Stimulated activated CD4-positive, alpha-beta T cell treated with anti-CD3 and anti-CD28 coated beads, Interleukin-12 subunit alpha, Interleukin-12 subunit beta, amount 100 ng/mL, for 4 hours (primary cell): ENCODE results near the gene LRRC15.

Experiments
- DNase-seq: peaks from one replicate; pipeline ENCODE4 v3.0.0-alpha.2; 2020

The LRRC15 gene

GRCh38 chr3:194313560-194314387 lies 55.8 kb downstream of the LRRC15 start:
- no peak for DNase-seq

DNA sequence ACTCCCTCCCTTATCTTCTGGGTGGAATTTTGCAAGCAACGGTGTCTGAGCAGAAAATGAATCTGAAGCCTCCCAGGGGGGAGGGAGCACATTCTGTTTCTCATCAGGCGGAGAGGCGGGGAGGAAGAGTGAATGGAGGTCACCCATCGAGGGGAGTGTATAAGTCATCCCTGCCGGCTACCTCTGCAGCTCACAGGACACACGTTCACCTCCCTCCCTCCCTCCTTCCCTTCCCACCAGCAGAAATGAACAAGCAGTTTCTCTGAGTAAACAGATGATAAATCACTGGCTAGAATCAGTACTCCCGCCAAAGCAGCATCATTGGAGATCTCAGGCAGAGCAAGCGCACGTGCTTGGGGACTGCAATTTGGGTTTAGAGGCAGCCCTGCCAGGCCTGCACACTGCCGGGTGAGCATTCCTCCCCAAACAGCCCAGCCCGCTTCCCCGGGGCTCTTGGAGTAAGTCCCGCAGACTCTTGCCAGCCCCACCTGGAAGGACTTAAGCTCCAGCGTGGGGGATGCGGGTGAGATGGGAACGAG lies 56.7 kb downstream of the LRRC15 start:
- DNase-seq = no peak

GRCh38 chr3:194312186-194312742 lies 57.3 kb downstream of the LRRC15 start:
- DNase-seq = no peak

- DNase-seq = no peak
Measured at GRCh38 chr3:194311000-194311399, 58.5 kb downstream of the LRRC15 start.

GRCh38 chr3:194310060-194310835 lies 59.3 kb downstream of the LRRC15 start:
- DNase-seq = no peak

DNA sequence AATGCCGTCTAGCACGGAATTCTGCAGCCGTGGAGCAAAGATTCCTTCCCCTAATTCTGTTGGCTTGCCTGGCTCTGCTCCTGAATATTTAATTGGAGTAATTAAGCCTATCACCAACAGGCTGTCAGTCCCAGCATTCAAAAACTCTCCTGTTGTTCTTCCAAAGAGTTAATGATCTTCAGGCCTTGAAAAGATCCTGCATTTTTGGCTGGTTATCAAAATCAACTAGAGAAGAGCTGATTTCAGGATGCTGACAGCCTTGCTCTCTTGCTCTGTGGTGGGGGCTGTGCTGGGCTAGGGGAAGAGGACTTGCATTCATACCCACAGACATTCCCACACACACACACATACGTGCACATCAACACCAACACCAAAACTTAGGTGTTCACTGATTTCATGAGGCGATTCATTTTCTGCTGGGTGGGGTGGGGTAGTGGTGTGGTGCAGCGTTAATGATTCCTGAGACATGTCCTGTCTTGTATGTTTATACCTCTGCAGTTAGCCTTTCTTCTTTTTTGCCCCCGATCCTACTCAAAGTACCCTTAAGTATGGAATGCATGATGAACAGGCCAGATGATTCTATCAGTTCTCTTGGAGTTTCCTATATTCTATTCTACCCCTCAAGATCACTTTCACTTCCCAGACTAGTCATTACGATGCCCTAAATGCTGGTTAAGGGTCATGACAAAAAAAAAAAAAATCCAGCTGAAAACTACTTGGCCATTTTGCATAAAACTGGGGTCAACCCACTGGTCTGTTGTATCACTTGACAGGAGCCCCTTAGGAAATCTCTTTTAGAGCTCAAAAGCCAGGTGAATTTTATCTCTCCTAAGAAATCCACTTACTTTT lies 60.7 kb downstream of the LRRC15 start:
- DNase-seq = no peak

GRCh38 chr3:194307849-194308248 lies 61.7 kb downstream of the LRRC15 start:
- no peak for DNase-seq

DNA sequence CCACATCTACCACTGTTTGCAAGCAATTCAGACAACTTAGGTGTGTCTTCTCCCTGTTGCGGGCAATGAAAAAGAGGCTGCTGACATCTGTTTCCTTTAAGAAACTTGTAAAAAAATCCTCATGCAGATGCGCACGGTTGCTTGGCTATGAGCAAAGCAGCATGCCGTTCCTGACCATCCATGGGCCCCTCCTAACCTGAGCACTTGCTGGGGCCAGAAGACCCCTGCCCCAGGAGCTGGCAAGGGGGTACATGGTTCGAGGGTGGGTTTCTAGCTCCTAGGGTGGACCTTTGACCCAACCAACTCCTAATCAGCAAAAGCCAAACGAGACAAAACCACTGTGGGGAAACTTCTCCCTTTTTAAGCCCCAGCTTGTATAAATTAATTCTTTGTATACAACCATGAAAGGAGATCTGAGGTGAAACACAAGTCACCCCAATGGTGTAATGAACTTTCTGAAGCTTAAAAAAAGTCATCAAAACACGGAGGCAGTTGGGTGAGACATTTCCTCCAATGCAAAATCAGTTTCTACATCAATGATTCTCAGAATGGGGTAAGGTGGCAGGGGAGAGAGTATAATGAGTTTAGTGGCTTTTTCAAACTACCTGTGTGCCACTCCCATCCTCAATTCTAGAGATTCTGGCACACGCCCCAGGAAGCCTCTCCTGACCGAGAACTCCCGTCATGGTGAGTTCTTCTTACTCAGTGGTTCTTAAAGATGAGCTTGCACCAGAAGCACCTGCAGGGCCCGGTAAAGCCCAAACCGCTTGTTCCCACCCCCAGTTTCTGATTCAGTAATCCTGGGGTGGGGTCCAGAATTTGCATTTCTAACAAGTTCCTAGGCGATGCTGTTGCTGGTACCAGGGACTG lies 62.5 kb downstream of the LRRC15 start:
- DNase-seq = no peak

- no peak for DNase-seq
Measured at GRCh38 chr3:194306109-194306686, 63.3 kb downstream of the LRRC15 start.

DNA sequence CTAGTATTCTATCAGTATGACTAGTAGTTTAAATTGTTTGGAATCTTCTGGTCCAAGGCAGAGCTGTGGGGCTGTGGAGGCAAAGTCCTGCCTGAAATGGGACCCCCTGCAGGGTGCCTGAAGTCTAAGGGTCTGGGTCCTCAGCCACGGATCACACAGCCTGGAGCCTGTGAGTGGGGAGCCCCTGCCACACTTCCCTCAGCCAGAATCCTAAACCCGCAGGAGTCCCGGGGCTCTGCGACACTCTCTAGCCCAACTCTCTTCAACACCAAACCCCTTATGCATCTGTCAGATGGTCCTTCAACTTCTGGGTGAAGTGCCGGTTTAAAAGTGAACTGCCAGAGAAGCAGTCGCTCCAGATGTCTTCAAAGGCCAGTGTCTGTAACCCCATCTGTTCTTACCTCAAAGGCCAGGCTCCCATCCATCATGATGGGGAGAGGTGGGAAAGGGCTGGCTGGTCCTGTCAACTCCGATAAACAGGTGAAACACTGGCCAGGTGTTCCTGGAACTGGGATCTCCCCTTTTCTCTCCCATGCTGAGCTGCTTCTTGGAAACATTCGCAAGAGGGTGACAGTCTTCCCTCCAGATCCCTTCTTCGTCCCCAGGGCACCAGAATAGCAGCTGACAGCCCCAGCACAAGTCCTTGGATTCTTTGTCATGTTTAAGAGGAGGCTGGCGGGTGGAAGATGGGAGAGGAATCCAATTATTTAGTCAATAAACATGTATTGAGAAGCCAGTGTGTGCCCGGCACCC lies 64.0 kb downstream of the LRRC15 start:
- no peak for DNase-seq
